ENCODE data around the gene PPP6R3. TPM values are rescaled to one million over a fixed set of nuclear protein-coding genes. Genes with fewer than 3 reads are reported as not detected.
"Not testable (repeated sequence)": the region's sequence is repeated elsewhere in the genome, so short reads cannot be mapped to it uniquely, and the experiment has no call there.

PPP6R3 gene
- total and polyA plus RNA-seq, 5 donors from 2014 or later, result 46.7 to 172 (median 51.6) TPM

- Mint-ChIP-seq H3K4me3 (peak overlapping the region in 3 of 4 donors; percentile 36 to 80 (median 77)), H3K4me1 (peaks cover 51 to 84% (median 69%) of the 10 kb centered on the region in 4 donors), H3K27ac (peak overlapping the region; percentile 23 to 85 (median 71)), H3K9me3 (no peaks in the 10 kb centered on the region), H3K27me3 (no peaks in the 10 kb centered on the region), H3K36me3 (peaks cover 28% of the 10 kb centered on the region)
- H3K9me3 ChIP-seq (ENCODE audit: control insufficient read depth in 2 of 2, low read length in 2 of 2), result no peaks in the 10 kb centered on the region
- ATAC-seq (ENCODE audit: low read depth in 2 of 2), result no peak
- H3K36me3 ChIP-seq (ENCODE audit: control insufficient read depth, insufficient read depth, low read length), result peaks cover 4% of the 10 kb centered on the region
- H3K4me3 ChIP-seq (ENCODE audit: low read depth, low read length), result peak overlapping the region; percentile 77
- H3K27ac ChIP-seq (ENCODE audit: insufficient read depth, low read length, poor library complexity, severe bottlenecking), result peak overlapping the region; percentile 52
- no peak for DNase-seq
- H3K4me1 ChIP-seq (ENCODE audit: control insufficient read depth, insufficient read depth, low read length, poor library complexity, severe bottlenecking), result peaks cover 70% of the 10 kb centered on the region
- H3K27me3 ChIP-seq (ENCODE audit: control insufficient read depth, insufficient read depth, low read length), result no peaks in the 10 kb centered on the region
Measured at GRCh38 chr11:68472778-68473177, 12.2 kb downstream of the PPP6R3 start.

GRCh38 chr11:68473693-68474092 lies 13.1 kb downstream of the PPP6R3 start:
- Mint-ChIP-seq H3K27me3 (no peaks in the 10 kb centered on the region), H3K4me3 (peak overlapping the region; percentile 4 to 77 (median 28)), H3K27ac (peak overlapping the region in 2 of 3 donors; percentile 23 to 85), H3K9me3 (no peaks in the 10 kb centered on the region), H3K36me3 (peaks cover 28% of the 10 kb centered on the region), H3K4me1 (peaks cover 49 to 83% (median 65%) of the 10 kb centered on the region in 4 donors)
- H3K36me3 ChIP-seq (ENCODE audit: control insufficient read depth, insufficient read depth, low read length), result peaks cover 5% of the 10 kb centered on the region
- no peaks in the 10 kb centered on the region for H3K27me3 ChIP-seq (ENCODE audit: control insufficient read depth, insufficient read depth, low read length)
- H3K9me3 ChIP-seq (ENCODE audit: control insufficient read depth in 2 of 2, low read length in 2 of 2), result no peaks in the 10 kb centered on the region
- H3K4me3 ChIP-seq (ENCODE audit: low read depth, low read length), result peak overlapping the region; percentile 0
- H3K27ac ChIP-seq (ENCODE audit: insufficient read depth, low read length, poor library complexity, severe bottlenecking), result no peak overlapping the region
- ATAC-seq (ENCODE audit: low read depth in 2 of 2) (no peak), DNase-seq (no peak)
- peaks cover 66% of the 10 kb centered on the region for H3K4me1 ChIP-seq (ENCODE audit: control insufficient read depth, insufficient read depth, low read length, poor library complexity, severe bottlenecking)

- not testable (repeated sequence) for ATAC-seq (ENCODE audit: low read depth in 2 of 2); H3K4me3 ChIP-seq (ENCODE audit: low read depth, low read length); H3K27ac Mint-ChIP-seq; H3K27me3 Mint-ChIP-seq; H3K9me3 ChIP-seq (ENCODE audit: control insufficient read depth in 2 of 2, low read length in 2 of 2); H3K27ac ChIP-seq (ENCODE audit: insufficient read depth, low read length, poor library complexity, severe bottlenecking); DNase-seq; H3K9me3 Mint-ChIP-seq; H3K4me3 Mint-ChIP-seq; H3K27me3 ChIP-seq (ENCODE audit: control insufficient read depth, insufficient read depth, low read length)
- Histone ChIP-seq H3K36me3 (ENCODE audit: control insufficient read depth, insufficient read depth, low read length) (peaks cover 13% of the 10 kb centered on the region), H3K4me1 (ENCODE audit: control insufficient read depth, insufficient read depth, low read length, poor library complexity, severe bottlenecking) (peaks cover 59% of the 10 kb centered on the region)
- Mint-ChIP-seq H3K4me1 (peaks cover 52 to 83% (median 65%) of the 10 kb centered on the region in 4 donors), H3K36me3 (peaks cover 31% of the 10 kb centered on the region)
Measured at GRCh38 chr11:68475626-68476025, 15.1 kb downstream of the PPP6R3 start.

- H3K36me3 Mint-ChIP-seq, result peaks cover 17% of the 10 kb centered on the region
- H3K9me3 ChIP-seq (ENCODE audit: control insufficient read depth in 2 of 2, low read length in 2 of 2), result no peaks in the 10 kb centered on the region
- ATAC-seq (ENCODE audit: low read depth in 2 of 2), result no peak
- H3K4me1 Mint-ChIP-seq, result peaks cover 50 to 82% (median 61%) of the 10 kb centered on the region in 4 donors
- H3K4me3 ChIP-seq (ENCODE audit: low read depth, low read length), result peak overlapping the region; percentile 9
- no peak for DNase-seq
- peaks cover 39% of the 10 kb centered on the region for H3K4me1 ChIP-seq (ENCODE audit: control insufficient read depth, insufficient read depth, low read length, poor library complexity, severe bottlenecking)
- no peak overlapping the region for H3K27ac ChIP-seq (ENCODE audit: insufficient read depth, low read length, poor library complexity, severe bottlenecking)
- peaks cover 0 to 2% (median 0%) of the 10 kb centered on the region in 7 donors for H3K9me3 Mint-ChIP-seq
- H3K27me3 Mint-ChIP-seq, result no peaks in the 10 kb centered on the region
- no peaks in the 10 kb centered on the region for H3K27me3 ChIP-seq (ENCODE audit: control insufficient read depth, insufficient read depth, low read length)
- H3K27ac Mint-ChIP-seq, result peak overlapping the region in 1 of 3 donors; percentile 26
- H3K4me3 Mint-ChIP-seq, result peak overlapping the region; percentile 24 to 83 (median 32)
- H3K36me3 ChIP-seq (ENCODE audit: control insufficient read depth, insufficient read depth, low read length), result peaks cover 13% of the 10 kb centered on the region
Measured at GRCh38 chr11:68479390-68479789, 18.8 kb downstream of the PPP6R3 start.

GRCh38 chr11:68480193-68480592 lies 19.6 kb downstream of the PPP6R3 start:
- DNase-seq (no peak), ATAC-seq (ENCODE audit: low read depth in 2 of 2) (no peak)
- Histone ChIP-seq H3K9me3 (ENCODE audit: control insufficient read depth in 2 of 2, low read length in 2 of 2) (no peaks in the 10 kb centered on the region), H3K4me1 (ENCODE audit: control insufficient read depth, insufficient read depth, low read length, poor library complexity, severe bottlenecking) (peaks cover 38% of the 10 kb centered on the region), H3K4me3 (ENCODE audit: low read depth, low read length) (peak overlapping the region; percentile 40), H3K27me3 (ENCODE audit: control insufficient read depth, insufficient read depth, low read length) (no peaks in the 10 kb centered on the region), H3K36me3 (ENCODE audit: control insufficient read depth, insufficient read depth, low read length) (peaks cover 13% of the 10 kb centered on the region), H3K27ac (ENCODE audit: insufficient read depth, low read length, poor library complexity, severe bottlenecking) (no peak overlapping the region)
- no peaks in the 10 kb centered on the region for H3K27me3 Mint-ChIP-seq
- peaks cover 18% of the 10 kb centered on the region for H3K36me3 Mint-ChIP-seq
- no peak overlapping the region for H3K27ac Mint-ChIP-seq
- H3K4me1 Mint-ChIP-seq, result peaks cover 55 to 84% (median 66%) of the 10 kb centered on the region in 4 donors
- H3K4me3 Mint-ChIP-seq, result peak overlapping the region in 3 of 4 donors; percentile 4 to 49 (median 47)
- H3K9me3 Mint-ChIP-seq, result peaks cover 0 to 2% (median 0%) of the 10 kb centered on the region in 7 donors

- Mint-ChIP-seq H3K4me1 (peaks cover 58 to 87% (median 70%) of the 10 kb centered on the region in 4 donors), H3K27me3 (no peaks in the 10 kb centered on the region), H3K27ac (peak overlapping the region in 2 of 3 donors; percentile 43 to 73), H3K4me3 (peak overlapping the region; percentile 3 to 55 (median 22)), H3K9me3 (peaks cover 0 to 2% (median 0%) of the 10 kb centered on the region in 7 donors), H3K36me3 (peaks cover 20% of the 10 kb centered on the region)
- Histone ChIP-seq H3K4me3 (ENCODE audit: low read depth, low read length) (peak overlapping the region; percentile 7), H3K4me1 (ENCODE audit: control insufficient read depth, insufficient read depth, low read length, poor library complexity, severe bottlenecking) (peaks cover 38% of the 10 kb centered on the region), H3K9me3 (ENCODE audit: control insufficient read depth in 2 of 2, low read length in 2 of 2) (no peaks in the 10 kb centered on the region), H3K36me3 (ENCODE audit: control insufficient read depth, insufficient read depth, low read length) (peaks cover 13% of the 10 kb centered on the region), H3K27me3 (ENCODE audit: control insufficient read depth, insufficient read depth, low read length) (no peaks in the 10 kb centered on the region), H3K27ac (ENCODE audit: insufficient read depth, low read length, poor library complexity, severe bottlenecking) (no peak overlapping the region)
- no peak for DNase-seq
- no peak for ATAC-seq (ENCODE audit: low read depth in 2 of 2)
Measured at GRCh38 chr11:68480852-68481510, 20.4 kb downstream of the PPP6R3 start.

GRCh38 chr11:68481579-68482240 lies 21.2 kb downstream of the PPP6R3 start:
- H3K27ac Mint-ChIP-seq, result peak overlapping the region in 1 of 3 donors; percentile 73
- peak overlapping the region in 3 of 4 donors; percentile 3 to 55 (median 6) for H3K4me3 Mint-ChIP-seq

More at GRCh38 chr11:68481579-68482240, 21.2 kb downstream of the PPP6R3 start:
- Histone ChIP-seq H3K36me3 (ENCODE audit: control insufficient read depth, insufficient read depth, low read length) (peaks cover 9% of the 10 kb centered on the region), H3K4me1 (ENCODE audit: control insufficient read depth, insufficient read depth, low read length, poor library complexity, severe bottlenecking) (peaks cover 41% of the 10 kb centered on the region), H3K27me3 (ENCODE audit: control insufficient read depth, insufficient read depth, low read length) (no peaks in the 10 kb centered on the region), H3K9me3 (ENCODE audit: control insufficient read depth in 2 of 2, low read length in 2 of 2) (no peaks in the 10 kb centered on the region), H3K4me3 (ENCODE audit: low read depth, low read length) (no peak overlapping the region), H3K27ac (ENCODE audit: insufficient read depth, low read length, poor library complexity, severe bottlenecking) (no peak overlapping the region)
- ATAC-seq (ENCODE audit: low read depth in 2 of 2), result no peak
- no peaks in the 10 kb centered on the region for H3K27me3 Mint-ChIP-seq
- peaks cover 0 to 2% (median 0%) of the 10 kb centered on the region in 7 donors for H3K9me3 Mint-ChIP-seq
- no peak for DNase-seq
- peaks cover 21% of the 10 kb centered on the region for H3K36me3 Mint-ChIP-seq
- H3K4me1 Mint-ChIP-seq, result peaks cover 61 to 91% (median 74%) of the 10 kb centered on the region in 4 donors
